Liver (tissue), 9 donors: ENCODE data around the gene SLC22A13. TPM values are rescaled to one million over a fixed set of nuclear protein-coding genes. Genes with fewer than 3 reads are reported as not detected.

Source experiments
- DNase-seq: peaks from one replicate; pipeline ENCODE4 v3.0.0-alpha.2; 2017; ENCODE audit warnings: low spot score
- H3K27ac ChIP-seq, 2 donors: one replicate each; pipeline ENCODE4 v1.7.0; 2013; ENCODE audit warnings: inconsistent platforms in 2 of 2, low read length in 2 of 2, control low read depth in 1 of 2, low read depth in 1 of 2, mild to moderate bottlenecking in 1 of 2
- H3K27me3 ChIP-seq, 4 donors: one replicate each; pipeline versions ENCODE4 v1.6.1 to v1.7.0; 2013; ENCODE audit warnings: low read length in 3 of 4, inconsistent platforms in 1 of 4, mild to moderate bottlenecking in 1 of 4, moderate library complexity in 1 of 4; ENCODE audit not compliant: control insufficient read depth in 4 of 4, insufficient read depth in 4 of 4
- H3K36me3 ChIP-seq, 4 donors: one replicate each; pipeline versions ENCODE4 v1.6.1 to v1.7.0; 2013; ENCODE audit warnings: low read length in 3 of 4, mild to moderate bottlenecking in 3 of 4, low read depth in 1 of 4, moderate library complexity in 1 of 4; ENCODE audit not compliant: control insufficient read depth in 4 of 4, insufficient read depth in 3 of 4
- H3K4me1 ChIP-seq, 4 donors: one replicate each; pipeline versions ENCODE4 v1.6.1 to v1.7.0; 2013; ENCODE audit warnings: low read length in 3 of 4, mild to moderate bottlenecking in 3 of 4, moderate library complexity in 1 of 4; ENCODE audit not compliant: control insufficient read depth in 4 of 4, insufficient read depth in 4 of 4
- H3K4me3 ChIP-seq, 3 donors: one replicate each; pipeline versions ENCODE4 v1.6.1 to v1.7.0; 2013; ENCODE audit warnings: low read length in 3 of 3, control low read depth in 1 of 3, low read depth in 1 of 3, mild to moderate bottlenecking in 1 of 3
- H3K9ac ChIP-seq, 2 donors: one replicate each; pipeline ENCODE4 v1.7.0; 2013; ENCODE audit warnings: low read length in 2 of 2, mild to moderate bottlenecking in 2 of 2, moderate library complexity in 2 of 2, control low read depth in 1 of 2, low read depth in 1 of 2
- H3K9me3 ChIP-seq, 4 donors: one replicate each; pipeline versions ENCODE4 v1.6.1 to v1.7.0; 2013; ENCODE audit warnings: low read length in 3 of 4; ENCODE audit not compliant: control insufficient read depth in 4 of 4
- ATF3 ChIP-seq: IDR thresholded peaks from 2 replicates; pipeline ENCODE4 v1.6.1; 2016; ENCODE audit warnings: antibody characterized with exemption
- CTCF ChIP-seq: fragments of 150-350 bp; IDR thresholded peaks from 2 replicates; pipeline ENCODE4 v1.5.1; 2017; ENCODE audit warnings: improper control_type of control experiment, low read depth, low read length; ENCODE audit not compliant: missing input control
- FOXA2 ChIP-seq: IDR thresholded peaks from 2 replicates; pipeline ENCODE4 v1.6.1; 2016; ENCODE audit warnings: antibody characterized with exemption
- GABPA ChIP-seq, 2 donors: IDR thresholded peaks in 1 of 2; conservative IDR thresholded peaks in 1 of 2; 2 replicates each; pipeline ENCODE4 v1.6.1; 2016; ENCODE audit warnings: antibody characterized with exemption in 2 of 2, mild to moderate bottlenecking in 1 of 2, moderate library complexity in 1 of 2
- HNF4A ChIP-seq, 2 donors: conservative IDR thresholded peaks; 2 replicates each; pipeline ENCODE4 v1.6.1; 2016; ENCODE audit warnings: antibody characterized with exemption in 2 of 2, mild to moderate bottlenecking in 2 of 2
- HNF4G ChIP-seq: IDR thresholded peaks from 2 replicates; pipeline ENCODE4 v1.6.1; 2016; ENCODE audit warnings: antibody characterized with exemption
- JUND ChIP-seq, 2 donors: IDR thresholded peaks; 2 replicates each; pipeline ENCODE4 v1.6.1; 2016; ENCODE audit warnings: antibody characterized with exemption in 2 of 2
- MAX ChIP-seq: IDR thresholded peaks from 2 replicates; pipeline ENCODE4 v1.6.1; 2016; ENCODE audit warnings: antibody characterized with exemption
- REST ChIP-seq: IDR thresholded peaks from 2 replicates; pipeline ENCODE4 v1.6.1; 2016; ENCODE audit warnings: antibody characterized with exemption, mild to moderate bottlenecking
- RXRA ChIP-seq, 2 donors: IDR thresholded peaks; 2 replicates each; pipeline ENCODE4 v1.6.1; 2017 to 2018; ENCODE audit warnings: antibody characterized with exemption in 2 of 2, mild to moderate bottlenecking in 1 of 2
- SP1 ChIP-seq: IDR thresholded peaks from 2 replicates; pipeline ENCODE4 v1.6.1; 2018; ENCODE audit warnings: antibody characterized with exemption, mild to moderate bottlenecking
- TAF1 ChIP-seq: conservative IDR thresholded peaks from 2 replicates; pipeline ENCODE4 v1.6.1; 2016; ENCODE audit warnings: antibody characterized with exemption, mild to moderate bottlenecking
- ZBTB33 ChIP-seq: IDR thresholded peaks from 2 replicates; pipeline ENCODE4 v1.6.1; 2016; ENCODE audit warnings: antibody characterized with exemption
- WGBS: extraction: QIAGEN DNeasy Blood & Tissue Kit; methylation state at CpG from one replicate; pipeline ENCODE4 v1.1.7; 2013; 5-methylcytosine and 5-hydroxymethylcytosine counted together
- polyA plus RNA-seq, 2 donors: library from polyadenylated mRNA; stranded (reverse) in 1 of 2; unstranded in 1 of 2; fragments of 200-250 nt in 1 of 2; fragments of >200 nt in 1 of 2; fragmentation: Nextera tagmentation in 1 of 2; extraction: Ambion mirVana in 1 of 2; gene quantifications; one replicate each; pipeline versions ENCODE4 v1.2.1 to v1.2.3, GENCODE V29; 2013 to 2015
- total RNA-seq, 2 donors: library from RNA; depleted of rRNA; stranded (reverse); fragments of >200 nt; gene quantifications; one replicate each; pipeline ENCODE4 v1.2.3, GENCODE V29; 2014
- donor health status: healthy.
- donor health status: healthy.
- donor health status: healthy.
- donor health status: healthy.
- donor health status: healthy.

Gene SLC22A13
- total and polyA plus RNA-seq, 4 donors = 0.10 to 0.42 (median 0.14) TPM; not detected in 1

GRCh38 chr3:38226273-38226672 is 39.3 kb upstream of the SLC22A13 start:
- no peak for TF ChIP-seq HNF4G
- H3K9me3 ChIP-seq = no peaks in the 10 kb centered on the region
- H3K27ac ChIP-seq = no peak overlapping the region
- H3K4me1 ChIP-seq = no peaks in the 10 kb centered on the region
- H3K4me3 ChIP-seq = no peak overlapping the region
- no peak for DNase-seq
- 97% methylated on average over 2 of the region's 2 CpGs for WGBS
- no peaks in the 10 kb centered on the region for H3K27me3 ChIP-seq
- H3K9ac ChIP-seq = no peak overlapping the region
- peaks cover 0 to 38% (median 30%) of the 10 kb centered on the region in 4 donors for H3K36me3 ChIP-seq

- H3K9ac ChIP-seq = no peak overlapping the region
- no peak for TF ChIP-seq GABPA (IDR thresholded peaks at IDR 0.05 in 1 of 2, conservative IDR thresholded peaks at IDR 0.05 in 1 of 2)
- no peak for TF ChIP-seq CTCF
- TF ChIP-seq ZBTB33 = no peak
- TF ChIP-seq JUND (IDR thresholded peaks at IDR 0.05) = no peak
- TF ChIP-seq MAX = no peak
- TF ChIP-seq ATF3 = no peak
- TF ChIP-seq TAF1 = no peak
- no peak for TF ChIP-seq REST
- no peaks in the 10 kb centered on the region for H3K9me3 ChIP-seq
- H3K36me3 ChIP-seq = peaks cover 0 to 33% (median 27%) of the 10 kb centered on the region in 4 donors
- no peaks in the 10 kb centered on the region for H3K4me1 ChIP-seq
- H3K4me3 ChIP-seq = no peak overlapping the region
- H3K27ac ChIP-seq = no peak overlapping the region
- no peak for DNase-seq
- H3K27me3 ChIP-seq = no peaks in the 10 kb centered on the region
- 83% methylated on average over 2 of the region's 2 CpGs for WGBS
Measured at GRCh38 chr3:38227989-38228388, 37.6 kb upstream of the SLC22A13 start.

- Histone ChIP-seq H3K4me3 (no peak overlapping the region), H3K36me3 (peaks cover 0 to 35% (median 23%) of the 10 kb centered on the region in 4 donors)
- WGBS = 85% methylated on average over 1 of the region's 1 CpG
- TF ChIP-seq FOXA2 = no peak
- TF ChIP-seq CTCF = no peak
- no peak for TF ChIP-seq ZBTB33
- TF ChIP-seq HNF4A (conservative IDR thresholded peaks at IDR 0.05) = no peak
- TF ChIP-seq JUND (IDR thresholded peaks at IDR 0.05) = no peak
- TF ChIP-seq TAF1 = no peak
- TF ChIP-seq RXRA (IDR thresholded peaks at IDR 0.05) = no peak
- TF ChIP-seq MAX = no peak
- TF ChIP-seq SP1 = no peak
- TF ChIP-seq GABPA (IDR thresholded peaks at IDR 0.05 in 1 of 2, conservative IDR thresholded peaks at IDR 0.05 in 1 of 2) = no peak
Measured at GRCh38 chr3:38229036-38229435, 36.6 kb upstream of the SLC22A13 start.

More at GRCh38 chr3:38229036-38229435, 36.6 kb upstream of the SLC22A13 start:
- Histone ChIP-seq H3K4me1 (no peaks in the 10 kb centered on the region), H3K9me3 (no peaks in the 10 kb centered on the region), H3K27ac (no peak overlapping the region), H3K27me3 (no peaks in the 10 kb centered on the region), H3K9ac (no peak overlapping the region)
- no peak for DNase-seq
